HL-60 (cell line): ENCODE results near the gene AIPL1.

Experiments used
- GABPA ChIP-seq: IDR thresholded peaks from 2 replicates; pipeline ENCODE4 v1.6.1; 2012; ENCODE audit warnings: low read depth
- POLR2AphosphoS5 ChIP-seq: IDR thresholded peaks from 2 replicates; pipeline ENCODE4 v1.6.1; 2012; ENCODE audit warnings: low read depth
- SPI1 ChIP-seq: IDR thresholded peaks from 2 replicates; pipeline ENCODE4 v1.6.1; 2012; ENCODE audit warnings: low read depth, mild to moderate bottlenecking, borderline replicate concordance
- TF ChIP-seq, protein P1 (sequence below): IDR thresholded peaks from one replicate; pipeline ENCODE4 v1.5.1; 2011; ENCODE audit warnings: low read length, control low read depth, inconsistent platforms; ENCODE audit not compliant: insufficient read depth
- TF ChIP-seq, protein P2 (sequence below): IDR thresholded peaks from 2 replicates; pipeline ENCODE4 v1.6.1; 2012; ENCODE audit warnings: low read depth; ENCODE audit not compliant: insufficient replicate concordance

DNA sequence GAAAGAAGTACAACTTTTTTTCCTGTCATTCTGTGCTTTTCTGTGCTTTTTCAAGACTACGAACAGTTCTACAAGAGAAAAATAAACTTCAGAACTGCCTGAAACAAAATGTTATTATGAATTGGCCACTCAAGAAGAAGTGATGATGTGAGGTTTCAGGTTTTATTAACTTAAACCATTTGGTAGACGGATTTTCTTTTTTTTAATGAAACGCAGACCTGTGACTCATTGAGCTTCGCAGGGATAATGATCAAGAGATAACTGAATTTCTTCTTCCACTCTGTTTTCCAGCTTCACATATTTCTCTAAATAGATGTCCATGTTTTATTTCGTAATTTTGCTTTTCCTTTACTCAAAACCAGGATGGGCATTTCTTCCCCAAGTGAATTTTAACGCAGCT lies 32.7 kb downstream of the AIPL1 start:
- TF ChIP-seq, protein P1, sequence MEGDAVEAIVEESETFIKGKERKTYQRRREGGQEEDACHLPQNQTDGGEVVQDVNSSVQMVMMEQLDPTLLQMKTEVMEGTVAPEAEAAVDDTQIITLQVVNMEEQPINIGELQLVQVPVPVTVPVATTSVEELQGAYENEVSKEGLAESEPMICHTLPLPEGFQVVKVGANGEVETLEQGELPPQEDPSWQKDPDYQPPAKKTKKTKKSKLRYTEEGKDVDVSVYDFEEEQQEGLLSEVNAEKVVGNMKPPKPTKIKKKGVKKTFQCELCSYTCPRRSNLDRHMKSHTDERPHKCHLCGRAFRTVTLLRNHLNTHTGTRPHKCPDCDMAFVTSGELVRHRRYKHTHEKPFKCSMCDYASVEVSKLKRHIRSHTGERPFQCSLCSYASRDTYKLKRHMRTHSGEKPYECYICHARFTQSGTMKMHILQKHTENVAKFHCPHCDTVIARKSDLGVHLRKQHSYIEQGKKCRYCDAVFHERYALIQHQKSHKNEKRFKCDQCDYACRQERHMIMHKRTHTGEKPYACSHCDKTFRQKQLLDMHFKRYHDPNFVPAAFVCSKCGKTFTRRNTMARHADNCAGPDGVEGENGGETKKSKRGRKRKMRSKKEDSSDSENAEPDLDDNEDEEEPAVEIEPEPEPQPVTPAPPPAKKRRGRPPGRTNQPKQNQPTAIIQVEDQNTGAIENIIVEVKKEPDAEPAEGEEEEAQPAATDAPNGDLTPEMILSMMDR = no peak
- TF ChIP-seq POLR2AphosphoS5 = no peak
- TF ChIP-seq, protein P2, sequence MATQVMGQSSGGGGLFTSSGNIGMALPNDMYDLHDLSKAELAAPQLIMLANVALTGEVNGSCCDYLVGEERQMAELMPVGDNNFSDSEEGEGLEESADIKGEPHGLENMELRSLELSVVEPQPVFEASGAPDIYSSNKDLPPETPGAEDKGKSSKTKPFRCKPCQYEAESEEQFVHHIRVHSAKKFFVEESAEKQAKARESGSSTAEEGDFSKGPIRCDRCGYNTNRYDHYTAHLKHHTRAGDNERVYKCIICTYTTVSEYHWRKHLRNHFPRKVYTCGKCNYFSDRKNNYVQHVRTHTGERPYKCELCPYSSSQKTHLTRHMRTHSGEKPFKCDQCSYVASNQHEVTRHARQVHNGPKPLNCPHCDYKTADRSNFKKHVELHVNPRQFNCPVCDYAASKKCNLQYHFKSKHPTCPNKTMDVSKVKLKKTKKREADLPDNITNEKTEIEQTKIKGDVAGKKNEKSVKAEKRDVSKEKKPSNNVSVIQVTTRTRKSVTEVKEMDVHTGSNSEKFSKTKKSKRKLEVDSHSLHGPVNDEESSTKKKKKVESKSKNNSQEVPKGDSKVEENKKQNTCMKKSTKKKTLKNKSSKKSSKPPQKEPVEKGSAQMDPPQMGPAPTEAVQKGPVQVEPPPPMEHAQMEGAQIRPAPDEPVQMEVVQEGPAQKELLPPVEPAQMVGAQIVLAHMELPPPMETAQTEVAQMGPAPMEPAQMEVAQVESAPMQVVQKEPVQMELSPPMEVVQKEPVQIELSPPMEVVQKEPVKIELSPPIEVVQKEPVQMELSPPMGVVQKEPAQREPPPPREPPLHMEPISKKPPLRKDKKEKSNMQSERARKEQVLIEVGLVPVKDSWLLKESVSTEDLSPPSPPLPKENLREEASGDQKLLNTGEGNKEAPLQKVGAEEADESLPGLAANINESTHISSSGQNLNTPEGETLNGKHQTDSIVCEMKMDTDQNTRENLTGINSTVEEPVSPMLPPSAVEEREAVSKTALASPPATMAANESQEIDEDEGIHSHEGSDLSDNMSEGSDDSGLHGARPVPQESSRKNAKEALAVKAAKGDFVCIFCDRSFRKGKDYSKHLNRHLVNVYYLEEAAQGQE = no peak
- no peak for TF ChIP-seq SPI1
- TF ChIP-seq GABPA = no peak
